A673 (cell line): ENCODE measurements around the gene SLC25A45. TPM values are rescaled to one million over a fixed set of nuclear protein-coding genes. Genes with fewer than 3 reads are reported as not detected.
A peak's percentile ranks its signal among the peaks of the same experiment; 100 is the strongest.
"Not testable (repeated sequence)": the region's sequence is repeated elsewhere in the genome, so short reads cannot be mapped to it uniquely, and the experiment has no call there.

Experiments
- BruUV-seq: library from RNA; stranded (reverse); fragments of 400-500 nt; replicated peaks from 2 replicates; lab custom pipeline; 2021; lab: Mats Ljungman, UMichigan
- CTCF ChIA-PET: fragments of 300-600 bp; sonication (Branson Sonifier 250); formaldehyde crosslinking; loops from one replicate; lab custom pipeline; 2022; ENCODE audit warnings: antibody characterized with exemption; lab: Charles Lee
- POLR2A ChIA-PET: fragments of 300-600 bp; sonication (Branson Sonifier 250); formaldehyde crosslinking; loops from one replicate; lab custom pipeline; 2022; ENCODE audit warnings: antibody characterized with exemption; ENCODE audit not compliant: low non-redundant PET; lab: Charles Lee
- DNase-seq: peaks from one replicate; pipeline ENCODE4 v3.0.0-alpha.2; 2015; ENCODE audit warnings: low spot score
- H3K27ac ChIP-seq: fragments of 200-600 bp; sonication (generic); 2 replicates; pipeline ENCODE4 v1.5.1; 2016; ENCODE audit warnings: mixed run types, low read depth, mild to moderate bottlenecking, mixed read lengths, antibody characterized with exemption, low read length; ENCODE audit not compliant: poor library complexity, severe bottlenecking
- H3K27me3 ChIP-seq: fragments of 200-600 bp; sonication (generic); replicated peaks from 2 replicates; pipeline ENCODE4 v1.6.1; 2017; ENCODE audit warnings: mixed run types, low read depth, mild to moderate bottlenecking, mixed read lengths, antibody characterized with exemption, low read length; ENCODE audit not compliant: insufficient read depth, poor library complexity
- H3K36me3 ChIP-seq: fragments of 200-600 bp; sonication (generic); 2 replicates; pipeline ENCODE4 v1.6.1; 2016; ENCODE audit warnings: mixed run types, mild to moderate bottlenecking, mixed read lengths, antibody characterized with exemption, low read length; ENCODE audit not compliant: insufficient read depth, poor library complexity, severe bottlenecking
- H3K4me1 ChIP-seq: fragments of 200-600 bp; sonication (generic); 2 replicates; pipeline ENCODE4 v1.6.1; 2017; ENCODE audit warnings: mixed run types, mild to moderate bottlenecking, mixed read lengths, antibody characterized with exemption, low read length; ENCODE audit not compliant: insufficient read depth, poor library complexity, severe bottlenecking
- H3K4me3 ChIP-seq: fragments of 200-600 bp; sonication (generic); 2 replicates; pipeline ENCODE4 v1.5.1; 2016; ENCODE audit warnings: low read depth, mixed run types, mild to moderate bottlenecking, mixed read lengths, low read length; ENCODE audit not compliant: poor library complexity, severe bottlenecking
- H3K9me3 ChIP-seq: fragments of 200-600 bp; sonication (generic); 2 replicates; pipeline ENCODE4 v1.6.1; 2016; ENCODE audit warnings: mixed run types, low read depth, mild to moderate bottlenecking, mixed read lengths, antibody characterized with exemption, low read length; ENCODE audit not compliant: poor library complexity, severe bottlenecking
- CTCF ChIP-seq: fragments of 300-800, 200-600 bp; sonication (generic); conservative IDR thresholded peaks from 2 replicates; pipeline ENCODE4 v1.5.1; 2017; ENCODE audit warnings: low read depth, mild to moderate bottlenecking, antibody characterized with exemption, low read length, moderate library complexity, mixed read lengths
- EZH2 ChIP-seq: fragments of 200-600 bp; sonication (generic); IDR thresholded peaks from 2 replicates; pipeline ENCODE4 v1.6.1; 2017; ENCODE audit warnings: borderline replicate concordance, low read depth, mild to moderate bottlenecking, mixed read lengths, antibody characterized with exemption, low read length; ENCODE audit not compliant: poor library complexity, severe bottlenecking
- intact Hi-C: fragments of 100-400 bp; cut with micrococcal nuclease; formaldehyde crosslinking; loops from one replicate; pipeline ENCODE4 v1.10.0; 2022; ENCODE audit not compliant: unreplicated experiment
- total RNA-seq: library from RNA; stranded (reverse); gene quantifications from 2 replicates; pipeline ENCODE4 v1.2.3, GENCODE V29; 2021

SLC25A45 gene
- total RNA-seq, 1 experiment from 2014 or later, result 5.3 TPM

- no TSS peak for BruUV-seq
- TF ChIP-seq CTCF (no peak), EZH2 (no peak)
- intact Hi-C loops, result loop anchor here (5.0 kb wide), 1 partner anchor 487 kb away; no protein-coding TSS in a partner anchor
These were observed 47.6 kb downstream of the SLC25A45 start for GRCh38 chr11:65334696-65335295.

GRCh38 chr11:65332591-65332990, 49.9 kb downstream of the SLC25A45 start:
- CTCF ChIA-PET, result interaction anchor here (1.3 to 1.4 kb wide), 2 partner anchors 18 to 107 kb away, joined by 4 to 6 read pairs; partner anchors contain the start of gene CDC42EP2
- H3K27ac ChIP-seq, DNase-seq, H3K36me3 ChIP-seq, H3K4me1 ChIP-seq, H3K9me3 ChIP-seq, BruUV-seq, H3K4me3 ChIP-seq, H3K27me3 ChIP-seq: not testable (repeated sequence)
- POLR2A ChIA-PET, result interaction anchor here (0.7 kb wide), 1 partner anchor 56 kb away, joined by 5 read pairs; no protein-coding TSS in a partner anchor
- intact Hi-C loops, result loop anchor here (5.0 kb wide), 1 partner anchor 485 kb away; no protein-coding TSS in a partner anchor

More at GRCh38 chr11:65334696-65335295, 47.6 kb downstream of the SLC25A45 start:
- ChIA-PET POLR2A (interaction anchor here (0.5 to 1.1 kb wide), 3 partner anchors 35 to 195 kb away, joined by 3 to 6 read pairs (median 6); no protein-coding TSS in a partner anchor), CTCF (interaction anchor here (0.6 to 1.1 kb wide), 2 partner anchors 18 to 447 kb away, joined by 4 to 6 read pairs; no protein-coding TSS in a partner anchor)
- DNase-seq, result no peak
- H3K4me1 ChIP-seq, result peaks cover 5% of the 10 kb centered on the region
- peaks cover 5% of the 10 kb centered on the region for H3K36me3 ChIP-seq
- H3K9me3 ChIP-seq, result no peaks in the 10 kb centered on the region
- no peaks in the 10 kb centered on the region for H3K27me3 ChIP-seq
- H3K4me3 ChIP-seq, result peak overlapping the region; percentile 82
- peak overlapping the region; percentile 94 for H3K27ac ChIP-seq

GRCh38 chr11:65330544-65330943, 51.9 kb downstream of the SLC25A45 start:
- Histone ChIP-seq H3K4me1 (peaks cover 9% of the 10 kb centered on the region), H3K27me3 (no peaks in the 10 kb centered on the region), H3K36me3 (no peaks in the 10 kb centered on the region), H3K9me3 (no peaks in the 10 kb centered on the region), H3K27ac (peak overlapping the region; percentile 24), H3K4me3 (no peak overlapping the region)
- POLR2A ChIA-PET, result interaction anchor here (0.7 kb wide), 1 partner anchor 196 kb away, joined by 6 read pairs; no protein-coding TSS in a partner anchor
- BruUV-seq, result no TSS peak
- TF ChIP-seq EZH2 (no peak), CTCF (no peak)
- intact Hi-C loops, result loop anchor here (5.0 kb wide), 1 partner anchor 483 kb away; no protein-coding TSS in a partner anchor
- CTCF ChIA-PET, result interaction anchor here (0.6 to 3.6 kb wide), 8 partner anchors 14 to 105 kb away, joined by 3 to 34 read pairs (median 6); partner anchors contain the start of gene CDC42EP2
- no peak for DNase-seq
